ENCODE data around the gene ATP8B4.

ATP8B4 gene

DNA sequence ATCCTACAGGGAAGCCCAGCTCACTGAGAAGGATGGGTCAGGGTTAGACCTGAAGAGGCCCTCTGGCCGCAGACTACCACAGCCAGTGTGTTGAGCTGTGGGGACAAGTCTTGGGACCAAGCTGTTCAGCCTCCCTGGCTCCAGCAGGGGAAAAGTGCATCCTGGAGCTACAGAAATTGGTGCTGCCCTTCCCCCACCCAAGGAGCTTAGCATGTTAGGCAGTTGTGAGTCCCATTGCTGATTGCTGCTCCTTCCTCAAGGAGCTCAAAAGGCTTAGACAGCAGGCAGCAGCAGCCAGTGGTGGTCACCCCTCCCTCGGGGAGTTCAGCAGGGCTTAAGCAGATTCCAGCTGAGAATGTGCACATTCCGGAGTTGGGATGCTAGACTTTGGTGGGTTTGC, 165.6 kb downstream of the ATP8B4 start:
- DNase-seq (ENCODE audit: low read depth, low spot score): no peak

GRCh38 chr15:49946681-49947080, 172.4 kb downstream of the ATP8B4 start:
- no peak for DNase-seq (ENCODE audit: low read depth, low spot score)

DNA sequence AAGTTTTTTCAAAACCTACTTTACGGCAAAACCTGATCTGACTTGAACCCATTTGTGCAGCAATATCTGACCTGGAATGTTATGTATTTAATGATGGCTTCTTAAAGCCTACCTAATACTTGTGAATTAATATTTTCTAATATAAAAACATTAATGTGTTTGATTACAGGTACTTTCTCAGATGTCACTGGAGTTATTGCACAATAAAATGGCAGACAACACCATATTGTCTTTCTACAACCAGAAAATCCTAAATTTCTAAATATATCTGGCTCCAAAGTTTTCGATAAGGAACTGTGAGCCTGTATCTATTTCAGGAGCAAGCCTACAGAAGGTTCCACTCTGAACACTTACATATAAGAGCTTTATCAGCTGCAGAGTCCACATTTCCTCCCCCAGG, 184.5 kb downstream of the ATP8B4 start:
- DNase-seq (ENCODE audit: low read depth, low spot score): no peak

DNA sequence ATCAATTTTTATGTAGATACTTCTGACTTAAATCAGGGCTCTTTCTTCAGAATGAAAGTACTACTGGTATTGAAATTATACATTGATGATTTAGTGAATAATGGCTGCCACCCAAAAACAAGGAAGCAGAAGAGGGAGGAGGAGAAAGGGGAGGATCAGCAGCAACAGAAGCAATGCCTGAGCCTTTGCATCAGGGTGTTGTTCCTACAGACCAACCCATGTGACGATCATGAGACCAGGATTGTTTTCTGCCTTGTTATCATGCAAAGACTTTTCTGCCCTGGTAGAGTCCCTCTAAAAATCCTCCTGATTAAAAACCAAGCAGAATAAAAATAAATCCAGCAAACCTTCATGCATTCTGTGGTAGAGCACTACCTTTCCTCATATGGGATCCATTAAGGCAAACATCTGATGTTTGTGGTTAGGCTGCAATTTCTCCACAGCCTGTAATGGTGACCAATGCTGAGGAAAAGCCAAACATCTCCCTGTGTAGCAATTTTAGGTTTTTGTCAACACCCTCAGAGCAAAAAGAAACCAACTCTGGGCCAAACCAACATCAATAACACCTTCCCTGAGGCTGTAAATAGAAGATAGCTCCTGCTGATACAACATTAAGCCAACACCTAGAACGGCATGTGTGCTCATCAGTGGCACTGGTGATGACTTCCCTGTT, 191.7 kb downstream of the ATP8B4 start:
- DNase-seq (ENCODE audit: low read depth, low spot score): no peak

DNA sequence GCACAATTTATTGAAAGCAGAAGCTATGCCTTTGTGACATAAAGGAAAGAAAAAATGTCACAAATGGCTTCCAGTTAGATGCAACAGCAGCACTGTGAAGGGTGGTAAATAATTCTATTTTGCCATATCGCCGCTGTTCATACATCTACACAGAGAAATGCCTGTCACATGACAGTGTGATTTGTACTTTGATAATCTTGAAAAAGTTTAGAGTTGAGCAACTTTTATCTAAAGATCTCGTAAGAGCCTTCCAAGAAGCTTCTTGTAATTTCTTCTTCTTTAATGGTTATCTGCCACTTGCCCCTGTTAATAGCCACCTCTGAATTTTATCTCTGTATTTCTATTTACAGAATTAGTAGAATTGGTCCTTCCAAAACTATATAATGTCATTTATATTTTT, 192.3 kb downstream of the ATP8B4 start:
- no peak for DNase-seq (ENCODE audit: low read depth, low spot score)

- DNase-seq (ENCODE audit: low read depth, low spot score): no peak
These were observed 195.4 kb downstream of the ATP8B4 start for GRCh38 chr15:49923671-49924070.

GRCh38 chr15:49919034-49919433, 200.0 kb downstream of the ATP8B4 start:
- no peak for DNase-seq (ENCODE audit: low read depth, low spot score)

- no peak for DNase-seq (ENCODE audit: low read depth, low spot score)
These were observed 200.9 kb downstream of the ATP8B4 start for GRCh38 chr15:49918121-49918520.

DNA sequence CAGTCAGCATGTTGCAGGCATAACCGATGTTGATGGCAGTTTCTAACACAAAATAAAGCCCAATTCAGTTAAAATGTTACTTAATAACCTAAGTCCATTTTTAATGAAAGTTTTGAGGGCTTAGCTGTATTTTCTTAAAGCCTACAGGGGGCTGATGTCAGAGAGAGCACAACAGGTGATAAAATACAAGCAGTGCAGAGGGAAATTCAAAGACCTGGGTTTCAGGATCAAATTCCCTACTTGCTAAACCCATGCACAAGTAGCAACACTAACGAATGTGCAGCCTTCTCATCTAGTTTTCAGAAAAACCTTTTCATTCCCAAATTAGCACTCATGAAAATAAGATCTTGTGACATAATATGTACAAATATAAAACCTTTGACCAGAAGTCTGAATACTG, 202.0 kb downstream of the ATP8B4 start:
- DNase-seq (ENCODE audit: low read depth, low spot score): no peak

GRCh38 chr15:49915822-49916221, 203.2 kb downstream of the ATP8B4 start:
- no peak for DNase-seq (ENCODE audit: low read depth, low spot score)

DNA sequence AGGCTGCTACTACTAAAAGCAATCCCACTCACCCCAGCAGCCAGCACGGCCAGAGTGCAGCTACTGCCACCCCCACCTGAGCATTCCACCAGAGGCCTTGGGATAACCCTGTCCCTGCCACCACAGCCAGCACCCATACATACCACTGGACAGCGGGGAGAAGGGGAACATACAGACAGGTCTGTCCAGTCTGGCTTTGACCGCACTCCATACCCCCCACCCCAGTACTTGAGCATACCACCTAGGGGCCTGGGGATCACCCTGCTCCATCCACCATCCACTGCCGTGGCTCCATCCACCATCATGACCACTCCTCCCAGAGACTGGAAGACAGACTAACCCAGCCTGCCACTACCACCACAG, 210.1 kb downstream of the ATP8B4 start:
- DNase-seq (ENCODE audit: low read depth, low spot score): no peak

GRCh38 chr15:49908236-49908932, 210.6 kb downstream of the ATP8B4 start:
- DNase-seq (ENCODE audit: low read depth, low spot score): no peak

DNA sequence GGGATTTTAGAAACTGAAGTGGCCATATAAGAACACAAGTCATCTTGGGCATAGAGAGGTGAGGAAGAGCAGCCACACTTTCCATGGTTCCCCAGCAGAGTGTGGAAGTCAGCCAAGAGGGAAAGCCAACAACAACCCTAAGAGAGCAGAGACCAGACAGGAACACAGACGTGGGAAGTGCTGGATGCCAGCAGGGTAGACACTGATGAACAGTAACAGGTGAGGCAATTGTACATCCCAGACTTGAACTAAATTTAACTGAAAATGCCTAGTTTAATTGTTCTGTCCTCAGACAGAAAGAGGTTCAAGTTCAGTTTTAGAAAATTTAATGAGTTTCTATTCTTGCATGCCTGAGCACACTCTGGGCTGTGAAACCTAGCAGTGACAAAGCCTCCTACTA, 212.1 kb downstream of the ATP8B4 start:
- no peak for DNase-seq (ENCODE audit: low read depth, low spot score)

- no peak for DNase-seq (ENCODE audit: low read depth, low spot score)
These were observed 213.8 kb downstream of the ATP8B4 start for GRCh38 chr15:49905221-49905620.

DNA sequence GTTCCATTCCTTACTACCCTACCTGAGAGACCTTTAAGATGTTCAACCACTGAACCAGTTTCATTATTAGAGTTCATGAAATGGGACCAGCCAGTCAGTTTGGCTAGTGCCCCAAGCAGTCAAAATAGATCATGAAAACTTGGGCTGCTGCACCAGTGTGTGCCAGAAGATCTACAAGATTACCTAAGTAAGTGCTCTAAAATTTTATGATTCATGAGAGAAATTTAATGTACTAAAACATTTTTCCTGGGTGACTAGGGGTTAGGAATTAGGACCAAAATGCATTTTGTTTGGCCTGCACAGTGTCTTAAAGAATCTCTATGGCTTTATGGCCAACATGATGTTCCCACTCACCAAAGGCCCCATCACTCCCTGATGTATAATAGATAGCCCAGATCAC, 214.7 kb downstream of the ATP8B4 start:
- no peak for DNase-seq (ENCODE audit: low read depth, low spot score)

DNA sequence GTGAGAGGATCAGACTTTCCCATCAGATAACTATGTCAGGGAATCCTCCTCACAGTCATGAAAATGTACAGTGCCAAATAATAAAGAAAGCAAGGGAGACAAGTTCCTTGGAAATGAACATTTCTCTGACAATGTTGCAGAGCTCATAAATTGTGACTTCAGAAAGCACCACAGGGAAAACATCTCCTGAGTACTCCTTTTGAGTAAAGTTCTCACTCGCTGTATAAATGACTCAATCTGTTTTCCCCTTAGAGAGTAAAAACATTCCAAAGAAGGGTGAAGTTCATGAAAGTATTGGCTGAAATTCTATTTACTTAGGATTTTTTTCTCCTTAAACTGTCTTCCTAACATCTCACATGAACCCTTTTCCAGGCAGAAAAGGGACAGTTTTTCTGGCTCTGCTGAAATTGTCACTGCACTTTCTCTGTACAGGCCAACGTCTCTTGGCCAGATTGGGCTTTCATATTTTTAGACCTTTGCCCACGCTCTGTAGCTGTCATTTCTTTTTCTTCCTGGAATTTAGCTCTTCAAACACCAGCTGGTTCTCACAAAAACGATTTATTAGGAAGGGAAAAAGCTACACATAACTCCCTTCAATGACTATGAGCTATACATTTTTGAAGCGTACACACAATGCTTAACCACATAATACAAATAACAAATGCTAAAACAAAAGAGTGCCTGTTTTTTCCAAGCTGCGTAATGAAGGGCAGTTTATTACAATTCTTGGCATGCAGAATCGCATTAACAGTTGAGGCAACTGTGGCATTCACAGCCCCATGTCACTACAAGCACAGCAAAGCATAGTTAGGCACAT, 216.1 kb downstream of the ATP8B4 start:
- no peak for DNase-seq (ENCODE audit: low read depth, low spot score)

GRCh38 chr15:49901996-49902684, 216.9 kb downstream of the ATP8B4 start:
- no peak for DNase-seq (ENCODE audit: low read depth, low spot score)

- no peak for DNase-seq (ENCODE audit: low read depth, low spot score)
These were observed 217.7 kb downstream of the ATP8B4 start for GRCh38 chr15:49901321-49901720.

- no peak for DNase-seq (ENCODE audit: low read depth, low spot score)
These were observed 218.2 kb downstream of the ATP8B4 start for GRCh38 chr15:49900903-49901235.

- no peak for DNase-seq (ENCODE audit: low read depth, low spot score)
These were observed 218.8 kb downstream of the ATP8B4 start for GRCh38 chr15:49900006-49900902.

- DNase-seq (ENCODE audit: low read depth, low spot score): no peak
These were observed 220.3 kb downstream of the ATP8B4 start for GRCh38 chr15:49898575-49899283.
